H9 (cell line): ENCODE measurements around the gene GNL3. TPM values are rescaled to one million over a fixed set of nuclear protein-coding genes. Genes with fewer than 3 reads are reported as not detected.

ENCODE experiments used
- DNase-seq: peaks from one replicate; pipeline ENCODE4 v3.0.0-alpha.2; 2017
- H2AFZ ChIP-seq: one replicate; pipeline ENCODE4 v1.6.1; 2013; ENCODE audit warnings: mild to moderate bottlenecking, low read length, control low read depth, moderate library complexity
- H2AK5ac ChIP-seq: 2 replicates; pipeline ENCODE4 v1.6.1; 2013; ENCODE audit warnings: low read length, control low read depth, mixed read lengths; ENCODE audit not compliant: insufficient read length
- H2BK120ac ChIP-seq: one replicate; pipeline ENCODE4 v1.6.1; 2013; ENCODE audit warnings: low read depth, mild to moderate bottlenecking, low read length, control low read depth, inconsistent platforms; ENCODE audit not compliant: poor library complexity, severe bottlenecking
- H2BK12ac ChIP-seq: 2 replicates; pipeline ENCODE4 v1.6.1; 2013; ENCODE audit warnings: low read length, control low read depth, mixed read lengths, low read depth; ENCODE audit not compliant: insufficient read length
- H2BK15ac ChIP-seq: 2 replicates; pipeline ENCODE4 v1.6.1; 2013; ENCODE audit warnings: low read depth, low read length, control low read depth
- H2BK20ac ChIP-seq: one replicate; pipeline ENCODE4 v1.6.1; 2013; ENCODE audit warnings: low read depth, mild to moderate bottlenecking, low read length, control low read depth, inconsistent platforms; ENCODE audit not compliant: poor library complexity, severe bottlenecking
- H2BK5ac ChIP-seq: 2 replicates; pipeline ENCODE4 v1.6.1; 2013; ENCODE audit warnings: low read length, control low read depth, mixed read lengths; ENCODE audit not compliant: insufficient read length
- H3K14ac ChIP-seq: 2 replicates; pipeline ENCODE4 v1.6.1; 2013; ENCODE audit warnings: low read length, control low read depth; ENCODE audit not compliant: insufficient read depth
- H3K18ac ChIP-seq: 2 replicates; pipeline ENCODE4 v1.6.1; 2013; ENCODE audit warnings: low read depth, mild to moderate bottlenecking, mixed read lengths, low read length, control low read depth; ENCODE audit not compliant: insufficient read length
- H3K23ac ChIP-seq: 2 replicates; pipeline ENCODE4 v1.6.1; 2013; ENCODE audit warnings: low read length, control low read depth, mixed read lengths, low read depth; ENCODE audit not compliant: insufficient read length
- H3K23me2 ChIP-seq: 2 replicates; pipeline ENCODE4 v1.6.1; 2013; ENCODE audit warnings: low read depth, mild to moderate bottlenecking, mixed read lengths, low read length, control low read depth; ENCODE audit not compliant: insufficient read length, poor library complexity, severe bottlenecking
- H3K27ac ChIP-seq: 2 replicates; pipeline ENCODE4 v1.5.1; 2013; ENCODE audit warnings: low read length, control low read depth, mixed read lengths, low read depth; ENCODE audit not compliant: insufficient read length
- H3K27me3 ChIP-seq: 2 replicates; pipeline ENCODE4 v1.6.1; 2013; ENCODE audit warnings: low read length, control low read depth, inconsistent platforms; ENCODE audit not compliant: insufficient read depth
- H3K4ac ChIP-seq: 2 replicates; pipeline ENCODE4 v1.6.1; 2013; ENCODE audit warnings: low read depth, mild to moderate bottlenecking, control low read depth, inconsistent platforms, low read length, moderate library complexity
- H3K4me1 ChIP-seq: 2 replicates; pipeline ENCODE4 v1.6.1; 2013; ENCODE audit warnings: low read length, control low read depth, inconsistent platforms; ENCODE audit not compliant: insufficient read depth
- H3K4me2 ChIP-seq: 2 replicates; pipeline ENCODE4 v1.6.1; 2013; ENCODE audit warnings: low read length, control low read depth, mixed read lengths; ENCODE audit not compliant: insufficient read length, insufficient read depth
- H3K56ac ChIP-seq: 2 replicates; pipeline ENCODE4 v1.6.1; 2013; ENCODE audit warnings: low read depth, mild to moderate bottlenecking, mixed read lengths, low read length, control low read depth; ENCODE audit not compliant: insufficient read length
- H3K79me1 ChIP-seq: 2 replicates; pipeline ENCODE4 v1.6.1; 2013; ENCODE audit warnings: low read depth, mild to moderate bottlenecking, moderate library complexity, low read length, control low read depth, inconsistent platforms; ENCODE audit not compliant: insufficient read depth, poor library complexity, severe bottlenecking
- H3K79me2 ChIP-seq: 2 replicates; pipeline ENCODE4 v1.6.1; 2013; ENCODE audit warnings: low read length, control low read depth, inconsistent platforms; ENCODE audit not compliant: insufficient read depth
- H3K9ac ChIP-seq: 2 replicates; pipeline ENCODE4 v1.6.1; 2013; ENCODE audit warnings: low read length, control low read depth, mixed read lengths; ENCODE audit not compliant: insufficient read length; ENCODE audit errors: extremely low read depth
- H3K9me3 ChIP-seq: one replicate; pipeline ENCODE4 v1.6.1; 2013; ENCODE audit warnings: low read depth, low read length, inconsistent platforms; ENCODE audit not compliant: control insufficient read depth
- H3T11ph ChIP-seq: one replicate; pipeline ENCODE4 v1.6.1; 2013; ENCODE audit warnings: mild to moderate bottlenecking, low read length, control low read depth, inconsistent platforms
- H4K20me1 ChIP-seq: one replicate; pipeline ENCODE4 v1.6.1; 2013; ENCODE audit not compliant: control insufficient read depth, insufficient read length, insufficient read depth
- H4K5ac ChIP-seq: 2 replicates; pipeline ENCODE4 v1.6.1; 2013; ENCODE audit warnings: low read depth, mild to moderate bottlenecking, mixed read lengths, low read length, control low read depth; ENCODE audit not compliant: insufficient read length
- H4K8ac ChIP-seq: replicated peaks from 2 replicates; pipeline ENCODE4 v1.6.1; 2013; ENCODE audit warnings: low read length, control low read depth, mixed read lengths, low read depth; ENCODE audit not compliant: insufficient read length
- H4K91ac ChIP-seq: 2 replicates; pipeline ENCODE4 v1.6.1; 2013; ENCODE audit warnings: low read depth, mild to moderate bottlenecking, moderate library complexity, mixed read lengths, low read length, control low read depth; ENCODE audit not compliant: insufficient read length
- H3K27ac Mint-ChIP-seq, 3 experiments: 2 replicates in 2 of 3; 3 replicates in 1 of 3; pipeline ENCODE4 v1.8.0; 2020 to 2021; ENCODE audit warnings: mixed read lengths in 3 of 3, mild to moderate bottlenecking in 1 of 3, moderate library complexity in 1 of 3
- H3K27me3 Mint-ChIP-seq: 2 replicates; pipeline ENCODE4 v1.8.0; 2021; ENCODE audit warnings: low read depth, mild to moderate bottlenecking, moderate library complexity, mixed read lengths
- H3K36me3 Mint-ChIP-seq, 3 experiments: 2 replicates in 2 of 3; 3 replicates in 1 of 3; pipeline ENCODE4 v1.8.0; 2020 to 2021; ENCODE audit warnings: low read depth in 3 of 3, mixed read lengths in 3 of 3; ENCODE audit not compliant: insufficient read depth in 1 of 3
- H3K4me1 Mint-ChIP-seq, 2 experiments: 2 replicates each; pipeline ENCODE4 v1.8.0; 2020; ENCODE audit warnings: mixed read lengths in 2 of 2
- H3K4me3 Mint-ChIP-seq, 2 experiments: 2 replicates in 1 of 2; 3 replicates in 1 of 2; pipeline ENCODE4 v1.8.0; 2020 to 2021; ENCODE audit warnings: mild to moderate bottlenecking in 2 of 2, mixed read lengths in 2 of 2, moderate library complexity in 1 of 2
- H3K9me3 Mint-ChIP-seq, 2 experiments: 2 replicates in 1 of 2; 3 replicates in 1 of 2; pipeline ENCODE4 v1.8.0; 2020; ENCODE audit warnings: mild to moderate bottlenecking in 2 of 2, mixed read lengths in 2 of 2, moderate library complexity in 1 of 2
- CTCF ChIP-seq: fragments of 200-600 bp; sonication (generic); conservative IDR thresholded peaks from 3 replicates; pipeline ENCODE4 v1.8.0; 2021; ENCODE audit warnings: antibody characterized with exemption, mild to moderate bottlenecking
- WGBS: extraction: QIAGEN DNeasy Blood & Tissue Kit; methylation state at CpG from one replicate; pipeline ENCODE4 v1.1.7; 2013; ENCODE audit warnings: missing lambda C conversion rate, low lambda C conversion rate, mixed read lengths; ENCODE audit not compliant: insufficient read length; ENCODE audit errors: extremely low coverage; 5-methylcytosine and 5-hydroxymethylcytosine counted together
- total RNA-seq: library from RNA; stranded (reverse); gene quantifications from 2 replicates; pipeline ENCODE4 v1.2.1, GENCODE V29; 2021

Gene GNL3
- total RNA-seq, 1 experiment from 2014 or later, result 250 TPM

- Histone ChIP-seq H3T11ph (no peak overlapping the region), H4K8ac (no peak overlapping the region), H3K4me1 (no peaks in the 10 kb centered on the region; the same call in 1 of the 2 replicates), H3K27me3 (no peaks in the 10 kb centered on the region), H3K23ac (no peak overlapping the region), H3K4me2 (peak overlapping the region; percentile 87), H3K9me3 (no peaks in the 10 kb centered on the region), H3K56ac (no peak overlapping the region), H3K9ac (peak overlapping the region; percentile 45), H3K79me2 (peaks cover 3% of the 10 kb centered on the region; the same call in 1 of the 2 replicates), H4K91ac (no peak overlapping the region), H2BK5ac (no peak overlapping the region), H2BK15ac (no peak overlapping the region), H2BK12ac (no peak overlapping the region), H3K4ac (no peak overlapping the region), H3K23me2 (peaks cover 12% of the 10 kb centered on the region), H3K79me1 (no peaks in the 10 kb centered on the region), H2AK5ac (no peak overlapping the region), H3K27ac (no peak overlapping the region), H2BK120ac (no peak overlapping the region), H2BK20ac (no peak overlapping the region), H2AFZ (no peak overlapping the region), H4K5ac (no peak overlapping the region), H3K18ac (no peak overlapping the region), H4K20me1 (no peaks in the 10 kb centered on the region), H3K14ac (no peak overlapping the region)
- H3K4me1 Mint-ChIP-seq, result peaks cover 15% of the 10 kb centered on the region in 2 experiments
- H3K36me3 Mint-ChIP-seq, result peaks cover 7 to 17% (median 13%) of the 10 kb centered on the region in 3 experiments; a peak in 6 of 7 replicates
- WGBS, result no CpG with 5 or more reads among the region's 22 CpGs
- no peaks in the 10 kb centered on the region for H3K27me3 Mint-ChIP-seq
- DNase-seq, result no peak
- peak overlapping the region; percentile 96 to 97 for H3K4me3 Mint-ChIP-seq
- no peak for TF ChIP-seq CTCF
- H3K9me3 Mint-ChIP-seq, result no peaks in the 10 kb centered on the region; a peak in 1 of 5 replicates
- peak overlapping the region in 2 of 3 experiments; percentile 81 to 84; a peak in 4 of 7 replicates for H3K27ac Mint-ChIP-seq
Measured at GRCh38 chr3:52704611-52705437, 19.0 kb downstream of the GNL3 start.
